SK-N-SH (cell line): ENCODE data around the gene FBN2.
"Not testable (repeated sequence)": the region's sequence is repeated elsewhere in the genome, so short reads cannot be mapped to it uniquely, and the experiment has no call there.

Experiments used
- CTCF ChIP-seq: fragments of 200-600 bp; sonication (generic); IDR thresholded peaks from 2 replicates; pipeline ENCODE4 v1.6.1; 2017; ENCODE audit warnings: antibody characterized with exemption, mild to moderate bottlenecking, moderate library complexity
- EP300 ChIP-seq, 2 experiments: IDR thresholded peaks; 2 replicates each; pipeline versions ENCODE4 v1.4.0 to v1.6.1; 2012; ENCODE audit warnings: borderline replicate concordance in 1 of 2, low read depth in 1 of 2, low read length in 1 of 2
- FOXM1 ChIP-seq: IDR thresholded peaks from 2 replicates; pipeline ENCODE4 v1.4.0; 2012; ENCODE audit warnings: low read depth, mild to moderate bottlenecking
- JUND ChIP-seq: IDR thresholded peaks from 2 replicates; pipeline ENCODE4 v1.4.0; 2012
- MAX ChIP-seq: IDR thresholded peaks from 2 replicates; pipeline ENCODE4 v1.4.0; 2012; ENCODE audit warnings: low read depth
- NRF1 ChIP-seq: IDR thresholded peaks from 2 replicates; pipeline ENCODE4 v1.6.1; 2012; ENCODE audit warnings: low read depth, mild to moderate bottlenecking, low read length
- PBX3 ChIP-seq: IDR thresholded peaks from 2 replicates; pipeline ENCODE4; 2012
- RAD21 ChIP-seq: IDR thresholded peaks from 2 replicates; pipeline ENCODE4 v1.6.1; 2012; ENCODE audit warnings: mild to moderate bottlenecking, low read length
- RCOR1 ChIP-seq: fragments of 150-350 bp; IDR thresholded peaks from 2 replicates; pipeline ENCODE4 v1.6.1; 2017; ENCODE audit warnings: antibody characterized with exemption, low read length
- TCF12 ChIP-seq: IDR thresholded peaks from 2 replicates; pipeline ENCODE4 v1.4.0; 2012
- USF1 ChIP-seq: IDR thresholded peaks from 2 replicates; pipeline ENCODE4 v1.4.0; 2012; ENCODE audit warnings: low read depth, borderline replicate concordance
- USF2 ChIP-seq: fragments of 150-350 bp; IDR thresholded peaks from 2 replicates; pipeline ENCODE4 v1.6.1; 2017; ENCODE audit warnings: antibody characterized with exemption, low read length, low read depth, borderline replicate concordance
- YY1 ChIP-seq: IDR thresholded peaks from 2 replicates; pipeline ENCODE4 v1.4.0; 2012; ENCODE audit warnings: low read depth, mild to moderate bottlenecking

GRCh38 chr5:128400766-128401165 lies 137.3 kb downstream of the FBN2 start:
- not testable (repeated sequence) for TF ChIP-seq CTCF; RAD21; TCF12; JUND; NRF1; EP300 (IDR thresholded peaks at IDR 0.05; ENCODE audit: borderline replicate concordance in 1 of 2, low read depth in 1 of 2, low read length in 1 of 2); MAX; YY1; RCOR1; USF2; USF1; PBX3; FOXM1
